BJ (cell line): ENCODE data around the gene UBAP1. TPM values are rescaled to one million over a fixed set of nuclear protein-coding genes. Genes with fewer than 3 reads are reported as not detected.

Source experiments
- CTCF ChIA-PET: fragments of 350-600 bp; formaldehyde crosslinking; extraction: SDS; loops from one replicate; lab custom pipeline; 2021; ENCODE audit warnings: antibody characterized with exemption, inconsistent platforms; lab: Yijun Ruan, JAX
- POLR2A ChIA-PET: fragments of 300-600 bp; sonication (Branson Sonifier 250); formaldehyde crosslinking; extraction: SDS; loops from one replicate; lab custom pipeline; 2021; ENCODE audit warnings: antibody characterized with exemption; lab: Charles Lee
- DNase-seq: peaks from one replicate; pipeline ENCODE4 v3.0.0-alpha.2; 2011; ENCODE audit warnings: low read depth
- H3K27me3 ChIP-seq: 2 replicates; pipeline ENCODE4 v1.6.0; 2011; ENCODE audit warnings: low read length; ENCODE audit not compliant: control insufficient read depth, insufficient read depth
- H3K36me3 ChIP-seq: 2 replicates; pipeline ENCODE4 v1.5.1; 2011; ENCODE audit warnings: low read length; ENCODE audit not compliant: control insufficient read depth, insufficient read depth
- H3K4me3 ChIP-seq: 2 replicates; pipeline ENCODE4 v1.5.1; 2011; ENCODE audit warnings: low read depth, mild to moderate bottlenecking, control low read depth, low read length
- polyA plus RNA-seq: library from polyadenylated mRNA; depleted of rRNA; stranded (reverse); fragments of >200 nt; gene quantifications from 2 replicates; pipeline ENCODE4 v1.2.3, GENCODE V29; 2011
- TF ChIP-seq, protein P1 (sequence below): IDR thresholded peaks from 2 replicates; pipeline ENCODE4 v1.5.1; 2011; ENCODE audit warnings: low read depth, mild to moderate bottlenecking, control low read depth, inconsistent platforms, low read length, moderate library complexity; ENCODE audit not compliant: insufficient read depth

Gene UBAP1
- polyA plus RNA-seq, 1 experiment = 65.5 TPM

DNA sequence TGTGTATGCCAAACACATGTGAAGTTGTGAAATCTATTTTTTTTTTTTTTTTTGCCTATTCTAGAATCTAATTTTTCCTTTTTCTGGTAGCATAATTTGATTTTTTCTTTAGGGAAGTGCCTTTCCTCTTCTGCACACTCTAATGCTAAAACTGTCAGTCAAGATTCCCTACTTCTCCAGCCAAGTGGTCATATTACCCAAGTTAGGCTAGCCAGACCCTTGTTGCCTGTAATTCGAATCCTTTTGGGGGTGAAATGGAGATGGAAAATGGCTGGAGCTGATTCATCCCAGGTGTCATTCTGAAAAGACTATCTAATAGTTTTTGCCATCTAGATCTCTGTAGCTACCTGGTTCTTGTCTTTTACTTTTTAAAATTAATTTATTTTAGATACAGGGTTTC is 24.8 kb upstream of the UBAP1 start:
- 0 out of 2 replicates have a peak, but pooled peaks cover 1% of the 10 kb centered on the region for H3K27me3 ChIP-seq
- no peaks in the 10 kb centered on the region for H3K36me3 ChIP-seq
- ChIA-PET POLR2A (no interaction called here), CTCF (no interaction called here)
- no peak overlapping the region for H3K4me3 ChIP-seq
- TF ChIP-seq, protein P1, sequence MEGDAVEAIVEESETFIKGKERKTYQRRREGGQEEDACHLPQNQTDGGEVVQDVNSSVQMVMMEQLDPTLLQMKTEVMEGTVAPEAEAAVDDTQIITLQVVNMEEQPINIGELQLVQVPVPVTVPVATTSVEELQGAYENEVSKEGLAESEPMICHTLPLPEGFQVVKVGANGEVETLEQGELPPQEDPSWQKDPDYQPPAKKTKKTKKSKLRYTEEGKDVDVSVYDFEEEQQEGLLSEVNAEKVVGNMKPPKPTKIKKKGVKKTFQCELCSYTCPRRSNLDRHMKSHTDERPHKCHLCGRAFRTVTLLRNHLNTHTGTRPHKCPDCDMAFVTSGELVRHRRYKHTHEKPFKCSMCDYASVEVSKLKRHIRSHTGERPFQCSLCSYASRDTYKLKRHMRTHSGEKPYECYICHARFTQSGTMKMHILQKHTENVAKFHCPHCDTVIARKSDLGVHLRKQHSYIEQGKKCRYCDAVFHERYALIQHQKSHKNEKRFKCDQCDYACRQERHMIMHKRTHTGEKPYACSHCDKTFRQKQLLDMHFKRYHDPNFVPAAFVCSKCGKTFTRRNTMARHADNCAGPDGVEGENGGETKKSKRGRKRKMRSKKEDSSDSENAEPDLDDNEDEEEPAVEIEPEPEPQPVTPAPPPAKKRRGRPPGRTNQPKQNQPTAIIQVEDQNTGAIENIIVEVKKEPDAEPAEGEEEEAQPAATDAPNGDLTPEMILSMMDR = no peak
- no peak for DNase-seq

DNA sequence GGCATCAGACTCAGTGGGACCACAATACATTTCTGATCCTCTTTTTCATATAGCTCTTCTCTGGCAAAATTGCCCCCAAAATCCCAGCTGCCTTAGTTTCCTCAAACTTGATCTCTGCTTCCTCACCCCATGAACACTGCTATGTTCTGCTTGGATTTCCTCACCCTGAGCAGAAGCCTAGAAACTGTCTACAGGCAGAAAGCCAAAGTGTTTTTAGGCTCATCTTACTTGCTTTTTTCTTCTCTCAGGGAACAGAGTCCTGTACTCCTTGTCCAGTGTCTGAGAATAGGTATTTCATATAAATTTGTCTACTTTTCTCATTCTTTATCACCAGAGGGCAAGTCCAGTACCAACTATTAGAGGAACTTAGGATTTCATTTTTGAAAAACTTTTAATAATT is 21.5 kb upstream of the UBAP1 start:
- 0 out of 2 replicates have a peak, but pooled peaks cover 1% of the 10 kb centered on the region for H3K27me3 ChIP-seq
- no peaks in the 10 kb centered on the region for H3K36me3 ChIP-seq
- CTCF ChIA-PET = no interaction called here
- DNase-seq = no peak
- POLR2A ChIA-PET = no interaction called here
- TF ChIP-seq, protein P1 = no peak
- H3K4me3 ChIP-seq = no peak overlapping the region

DNA sequence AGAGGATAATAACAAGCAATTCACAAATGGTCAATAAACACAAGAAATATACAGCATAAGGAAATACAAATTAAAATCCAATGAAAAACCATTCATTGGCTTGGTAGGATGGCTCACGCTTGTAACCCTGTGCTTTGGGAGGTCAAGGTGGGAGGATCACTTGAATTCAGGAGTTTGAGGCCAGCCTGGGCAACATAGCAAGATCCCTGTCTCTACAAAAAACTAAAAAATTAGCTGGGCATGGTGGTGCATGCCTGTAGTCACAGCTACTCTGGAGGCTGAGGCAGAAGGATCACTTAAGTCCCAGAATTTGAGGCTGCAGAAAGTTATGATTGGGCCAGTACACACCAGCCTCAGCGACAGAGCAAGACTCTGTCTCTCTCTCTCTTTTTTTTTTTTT is 20.9 kb upstream of the UBAP1 start:
- Histone ChIP-seq H3K27me3 (0 out of 2 replicates have a peak, but pooled peaks cover 1% of the 10 kb centered on the region), H3K36me3 (no peaks in the 10 kb centered on the region), H3K4me3 (no peak overlapping the region)
- DNase-seq = no peak
- POLR2A ChIA-PET = no interaction called here
- TF ChIP-seq, protein P1 = no peak
- CTCF ChIA-PET = interaction anchor here (1.8 kb wide), 1 partner anchor 12 kb away, joined by 4 read pairs; no protein-coding TSS in a partner anchor

DNA sequence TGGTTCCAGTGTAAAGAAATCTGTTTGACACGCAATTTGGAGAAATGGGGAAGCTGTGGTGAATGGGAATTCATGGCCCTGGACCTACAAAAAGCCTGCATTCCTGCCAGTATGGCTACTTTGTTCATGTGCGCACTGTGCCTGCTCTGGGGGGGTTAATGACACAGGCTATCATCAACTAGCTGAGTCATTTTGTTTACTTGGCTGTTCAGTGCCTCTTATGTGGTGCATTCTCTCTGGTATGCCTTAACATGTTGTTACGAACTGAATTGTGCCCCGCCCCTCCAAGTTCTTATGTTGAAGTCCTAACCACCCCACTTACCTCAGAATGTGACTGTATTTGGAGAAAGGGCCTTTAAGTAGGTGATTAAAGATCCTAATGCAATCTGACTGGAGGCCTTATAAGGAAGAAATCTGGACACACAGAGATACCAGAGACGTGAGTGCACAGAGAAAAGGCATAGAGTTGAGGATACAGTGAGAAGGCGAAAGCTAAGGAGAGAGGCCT is 20.4 kb upstream of the UBAP1 start:
- no peak for DNase-seq
- Histone ChIP-seq H3K36me3 (no peaks in the 10 kb centered on the region), H3K27me3 (0 out of 2 replicates have a peak, but pooled peaks cover 1% of the 10 kb centered on the region), H3K4me3 (no peak overlapping the region)
- POLR2A ChIA-PET = no interaction called here
- TF ChIP-seq, protein P1 = no peak
- CTCF ChIA-PET = interaction anchor here (1.7 to 1.8 kb wide), 2 partner anchors 13 kb away, joined by 4 to 7 read pairs; no protein-coding TSS in a partner anchor

DNA sequence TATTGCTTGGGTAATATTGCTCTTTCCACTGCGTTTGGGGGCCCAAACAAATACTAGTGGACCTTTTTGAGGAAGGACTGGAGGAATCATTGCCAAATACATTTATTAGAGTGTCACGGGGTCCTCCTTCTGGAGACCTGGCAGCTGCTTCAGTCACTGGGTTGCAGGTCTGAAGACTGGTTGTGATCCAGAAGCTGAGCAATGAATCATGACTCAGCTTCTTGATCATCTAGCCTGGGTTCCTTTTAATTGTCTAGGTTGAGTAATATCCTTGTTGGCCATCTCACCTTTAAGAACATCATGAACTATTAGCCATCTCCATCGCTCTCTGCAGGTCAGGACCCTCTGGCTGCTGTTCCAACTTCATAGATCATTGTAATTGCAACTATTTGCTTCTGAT is 15.4 kb upstream of the UBAP1 start:
- TF ChIP-seq, protein P1 = no peak
- ChIA-PET POLR2A (no interaction called here), CTCF (interaction anchor here (0.6 kb wide), 1 partner anchor 101 kb away, joined by 3 read pairs; no protein-coding TSS in a partner anchor)
- Histone ChIP-seq H3K4me3 (no peak overlapping the region), H3K36me3 (no peaks in the 10 kb centered on the region), H3K27me3 (no peaks in the 10 kb centered on the region)
- DNase-seq = no peak
